HG02973 (cell line): ENCODE measurements around the gene PTPN5.
"Not testable (repeated sequence)": the region's sequence is repeated elsewhere in the genome, so short reads cannot be mapped to it uniquely, and the experiment has no call there.

Experiments used
- ATAC-seq: cut with Tn5 transposase; IDR thresholded peaks from one replicate; pipeline ENCODE4 v1.9.1; 2021; ENCODE audit warnings: moderate library complexity; ENCODE audit not compliant: unreplicated experiment

PTPN5 gene

DNA sequence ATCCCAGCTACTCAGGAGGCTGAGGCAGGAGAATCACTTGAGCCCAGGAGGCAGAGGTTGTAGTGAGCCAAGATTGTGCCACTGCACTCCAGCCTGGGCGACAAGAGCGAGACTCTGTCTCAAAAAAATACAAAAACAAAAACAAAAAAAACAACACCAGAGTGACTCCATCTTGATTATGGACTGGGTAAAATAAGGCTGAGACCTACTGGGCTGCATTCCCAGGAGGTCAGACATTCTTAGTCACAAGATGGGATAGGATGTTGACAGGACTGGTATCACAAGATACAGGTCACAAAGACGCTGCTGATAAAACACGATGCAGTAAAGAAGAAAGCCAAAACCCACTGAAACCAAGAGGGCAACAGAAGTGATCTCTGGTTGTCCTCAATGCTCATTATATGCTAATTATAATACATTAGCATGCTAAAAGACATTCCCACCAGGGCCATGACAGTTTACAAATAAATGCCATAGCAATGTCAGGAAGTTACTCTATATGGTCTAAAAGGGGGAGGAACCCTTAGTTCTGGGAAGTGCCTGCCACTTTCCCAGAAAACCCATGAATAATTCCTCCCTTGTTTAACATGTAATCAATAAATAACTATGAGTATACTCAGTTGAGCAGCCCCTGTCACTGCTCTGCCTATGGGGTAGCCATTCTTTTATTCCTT lies 100.0 kb downstream of the PTPN5 start:
- ATAC-seq, result not testable (repeated sequence)

DNA sequence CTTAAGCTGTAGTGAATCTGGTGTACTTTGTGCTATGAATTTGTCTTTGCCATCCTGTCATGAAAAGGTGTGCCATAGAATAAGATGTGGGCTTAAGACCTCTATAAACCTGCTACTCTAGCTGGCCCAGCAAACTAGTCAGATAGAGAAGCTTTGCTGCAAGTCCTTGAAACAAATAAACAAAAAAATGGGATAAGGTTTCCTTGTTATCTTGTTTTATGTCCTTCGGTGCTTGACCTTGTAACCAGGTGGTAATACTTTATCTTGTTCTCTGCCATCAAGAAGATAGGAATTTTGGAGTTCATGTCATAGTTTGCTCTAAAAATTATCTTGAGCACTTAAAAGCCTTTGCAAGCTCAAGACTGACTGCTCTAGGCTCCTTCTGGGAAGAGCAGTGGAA lies 107.3 kb downstream of the PTPN5 start:
- no peak for ATAC-seq

DNA sequence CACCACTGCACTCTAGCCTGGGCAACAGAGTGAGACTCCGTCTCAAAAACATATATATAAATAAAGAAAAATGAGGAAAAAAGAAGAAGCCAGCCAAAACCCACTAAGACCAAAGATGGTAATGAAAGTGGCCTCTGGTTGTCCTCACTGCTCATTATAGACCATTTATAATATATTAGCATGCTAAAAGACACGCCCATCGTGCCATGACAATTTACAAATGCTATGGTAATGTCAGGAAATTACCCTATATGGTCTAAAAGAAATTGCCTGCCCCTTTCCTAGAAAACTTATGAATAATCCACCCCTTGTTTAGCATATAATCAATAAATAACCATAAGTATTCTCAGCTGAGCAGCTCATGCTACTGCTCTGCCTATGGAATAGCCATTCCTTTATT lies 109.1 kb downstream of the PTPN5 start:
- no peak for ATAC-seq

DNA sequence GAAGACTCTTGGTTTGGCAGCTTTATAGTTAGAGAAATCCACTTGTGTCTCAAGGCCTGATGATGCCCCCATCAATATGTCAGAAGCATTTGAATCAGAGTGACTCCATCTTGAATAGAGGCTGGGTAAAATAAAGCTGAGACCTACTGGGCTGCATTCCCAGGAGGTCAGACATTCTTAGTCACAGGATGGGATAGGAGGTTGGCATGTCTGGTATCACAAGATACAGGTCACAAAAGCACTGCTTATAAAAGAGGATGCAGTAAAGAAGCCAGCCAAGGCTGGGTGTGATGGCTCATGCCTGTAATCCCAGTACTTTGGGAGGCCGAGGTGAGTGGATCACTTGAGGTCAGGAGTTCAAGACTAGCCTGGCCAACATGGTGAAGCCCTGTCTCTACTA lies 109.6 kb downstream of the PTPN5 start:
- not testable (repeated sequence) for ATAC-seq
